GM12873 (cell line): Measurements from ENCODE around the gene SCN1B.

Experiments used
- TF ChIP-seq, protein P1 (sequence below): IDR thresholded peaks from 2 replicates; pipeline ENCODE4 v1.5.1; 2012; ENCODE audit warnings: low read depth, mild to moderate bottlenecking, moderate library complexity, low read length, control low read depth; ENCODE audit not compliant: insufficient read depth; ENCODE audit errors: missing control alignments

The SCN1B gene

DNA sequence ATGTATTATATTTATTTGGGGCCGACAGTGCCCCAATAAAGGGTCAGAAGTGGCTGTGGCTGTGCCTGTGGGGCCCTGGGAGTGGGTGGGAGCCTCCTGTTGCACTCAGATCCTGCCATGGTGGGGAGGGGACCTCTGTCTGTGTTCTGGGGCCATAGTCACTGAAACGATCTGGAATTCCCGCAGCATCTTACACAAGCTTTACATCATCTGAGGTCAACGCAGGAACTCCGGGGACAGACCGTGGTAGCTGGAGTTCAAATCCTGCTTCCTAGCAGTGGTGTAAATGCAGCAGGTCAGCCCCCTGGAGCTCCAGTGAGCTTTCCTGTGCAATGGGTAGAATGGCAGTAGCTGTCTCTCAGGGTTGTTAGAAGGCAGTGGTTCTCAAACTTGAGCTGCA lies 3.9 kb upstream of the SCN1B start:
- TF ChIP-seq, protein P1, sequence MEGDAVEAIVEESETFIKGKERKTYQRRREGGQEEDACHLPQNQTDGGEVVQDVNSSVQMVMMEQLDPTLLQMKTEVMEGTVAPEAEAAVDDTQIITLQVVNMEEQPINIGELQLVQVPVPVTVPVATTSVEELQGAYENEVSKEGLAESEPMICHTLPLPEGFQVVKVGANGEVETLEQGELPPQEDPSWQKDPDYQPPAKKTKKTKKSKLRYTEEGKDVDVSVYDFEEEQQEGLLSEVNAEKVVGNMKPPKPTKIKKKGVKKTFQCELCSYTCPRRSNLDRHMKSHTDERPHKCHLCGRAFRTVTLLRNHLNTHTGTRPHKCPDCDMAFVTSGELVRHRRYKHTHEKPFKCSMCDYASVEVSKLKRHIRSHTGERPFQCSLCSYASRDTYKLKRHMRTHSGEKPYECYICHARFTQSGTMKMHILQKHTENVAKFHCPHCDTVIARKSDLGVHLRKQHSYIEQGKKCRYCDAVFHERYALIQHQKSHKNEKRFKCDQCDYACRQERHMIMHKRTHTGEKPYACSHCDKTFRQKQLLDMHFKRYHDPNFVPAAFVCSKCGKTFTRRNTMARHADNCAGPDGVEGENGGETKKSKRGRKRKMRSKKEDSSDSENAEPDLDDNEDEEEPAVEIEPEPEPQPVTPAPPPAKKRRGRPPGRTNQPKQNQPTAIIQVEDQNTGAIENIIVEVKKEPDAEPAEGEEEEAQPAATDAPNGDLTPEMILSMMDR: no peak

DNA sequence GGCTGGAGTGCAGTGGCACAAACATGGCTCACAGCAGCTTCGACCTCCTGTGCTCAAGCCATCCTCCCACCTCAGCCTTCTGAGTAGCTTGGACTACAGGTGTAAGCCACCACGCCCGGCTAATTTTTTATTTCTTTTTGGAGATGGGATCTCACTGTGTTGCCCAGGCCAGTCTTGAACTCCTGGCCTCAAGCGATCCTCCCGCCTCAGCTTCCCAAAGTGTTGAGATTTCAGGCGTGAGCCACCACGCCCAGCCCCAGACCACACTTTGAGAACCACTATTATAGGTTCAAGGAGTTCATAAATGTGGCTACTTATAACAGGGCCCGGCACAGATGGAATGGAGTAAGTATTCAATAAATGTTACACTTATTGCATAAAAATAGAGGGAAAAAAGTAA lies 3.3 kb upstream of the SCN1B start:
- TF ChIP-seq, protein P1: no peak

DNA sequence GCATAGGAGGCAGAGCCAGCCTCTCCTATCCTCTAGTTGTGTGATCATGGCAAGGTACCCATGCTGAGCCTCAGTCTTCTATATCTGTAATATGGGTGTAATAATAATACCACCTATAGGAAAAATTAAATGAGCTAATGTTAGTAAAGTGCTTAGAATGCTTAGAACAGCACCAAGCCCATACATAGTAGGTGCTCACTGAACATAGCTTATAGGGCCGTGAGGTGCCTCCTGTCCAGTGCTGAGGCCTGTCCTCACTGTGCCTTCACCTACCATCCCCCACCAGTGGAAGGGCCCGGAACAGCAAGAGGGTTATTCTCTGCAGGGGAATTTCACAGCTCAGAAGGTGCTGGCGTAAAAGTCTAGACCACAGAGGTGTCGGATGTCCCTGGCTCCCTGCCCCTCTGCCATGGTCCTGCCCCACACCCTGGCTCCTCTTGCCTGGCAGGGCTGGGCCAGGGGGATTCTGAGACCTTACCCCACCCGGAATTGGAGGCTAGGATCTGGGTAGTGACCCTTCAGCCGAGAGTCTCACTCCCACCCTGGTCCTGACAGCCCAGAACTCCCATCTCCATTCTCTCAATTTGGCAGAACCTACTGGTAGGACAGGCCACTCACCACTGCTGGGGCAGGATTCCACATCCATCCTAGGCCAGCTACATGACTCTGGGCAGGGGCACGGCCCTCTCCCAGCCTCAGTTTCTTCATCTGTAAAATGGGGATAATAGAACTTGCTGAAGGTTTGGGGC lies 2.2 kb upstream of the SCN1B start:
- TF ChIP-seq, protein P1: no peak

DNA sequence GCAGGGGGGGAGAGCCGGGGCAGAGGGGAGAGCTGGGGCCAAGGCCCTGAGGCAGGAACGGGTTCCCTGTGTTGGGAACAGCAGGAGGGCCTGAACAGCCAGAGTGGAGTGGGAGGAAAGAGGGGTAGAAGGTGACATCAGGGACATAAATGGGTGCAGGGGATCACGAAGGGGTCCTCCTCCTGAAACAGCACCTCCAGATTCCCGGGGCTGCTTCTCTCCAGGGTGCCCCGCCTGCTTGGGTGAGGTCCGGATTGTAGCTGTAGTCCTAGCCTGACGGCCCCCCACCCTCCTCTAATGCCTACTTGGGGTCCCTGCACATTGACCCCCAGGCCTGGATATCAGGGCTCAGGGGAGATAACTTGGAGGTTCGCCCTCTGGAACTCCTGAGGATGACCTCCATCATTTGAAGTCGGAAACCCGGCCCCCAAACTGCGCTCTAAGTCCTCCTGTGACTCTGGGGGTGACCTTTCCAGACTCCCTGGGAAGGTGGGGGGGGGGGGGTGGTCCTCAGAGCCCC lies 473 bp upstream of the SCN1B start:
- TF ChIP-seq, protein P1: no peak

DNA sequence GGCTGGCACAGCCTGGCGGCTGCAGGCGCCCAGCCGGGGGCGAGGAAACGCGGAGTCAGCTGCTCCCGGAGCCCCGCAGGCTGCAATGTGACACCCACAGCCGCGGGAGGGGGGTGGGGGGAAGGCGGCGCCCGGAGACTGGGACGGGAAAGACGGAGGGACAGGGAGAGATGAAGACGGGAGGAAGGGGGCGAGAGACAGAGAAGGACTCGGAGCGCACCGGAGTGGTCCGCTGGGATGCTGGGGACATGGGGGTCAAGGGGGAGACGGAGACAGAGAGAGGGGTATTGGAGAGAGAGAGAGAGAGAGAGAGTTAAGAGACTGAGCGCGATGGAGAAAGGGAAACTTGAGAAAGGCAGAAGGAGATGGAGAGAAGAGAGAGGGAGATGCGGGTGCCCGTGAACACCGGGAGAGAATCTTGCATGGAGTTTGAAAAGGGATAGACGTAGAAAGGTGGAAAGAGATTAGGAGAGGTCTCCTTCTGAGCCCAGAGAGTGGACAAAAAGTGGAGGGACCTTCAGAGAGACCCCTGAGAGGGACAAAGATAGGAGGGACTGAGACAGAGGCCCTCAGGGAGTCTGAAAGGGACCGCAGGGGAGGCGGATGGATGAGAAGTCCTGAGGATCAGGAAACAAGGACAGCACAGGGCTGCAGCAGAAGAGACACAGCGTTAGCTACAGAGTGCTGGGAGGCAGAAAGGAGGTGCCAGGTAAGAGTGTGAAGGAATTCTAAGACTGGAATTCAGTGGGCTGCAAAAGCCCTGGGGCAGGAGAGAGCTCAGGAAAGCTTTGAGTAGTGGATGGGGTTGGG lies 1.0 kb downstream of the SCN1B start:
- TF ChIP-seq, protein P1: no peak

DNA sequence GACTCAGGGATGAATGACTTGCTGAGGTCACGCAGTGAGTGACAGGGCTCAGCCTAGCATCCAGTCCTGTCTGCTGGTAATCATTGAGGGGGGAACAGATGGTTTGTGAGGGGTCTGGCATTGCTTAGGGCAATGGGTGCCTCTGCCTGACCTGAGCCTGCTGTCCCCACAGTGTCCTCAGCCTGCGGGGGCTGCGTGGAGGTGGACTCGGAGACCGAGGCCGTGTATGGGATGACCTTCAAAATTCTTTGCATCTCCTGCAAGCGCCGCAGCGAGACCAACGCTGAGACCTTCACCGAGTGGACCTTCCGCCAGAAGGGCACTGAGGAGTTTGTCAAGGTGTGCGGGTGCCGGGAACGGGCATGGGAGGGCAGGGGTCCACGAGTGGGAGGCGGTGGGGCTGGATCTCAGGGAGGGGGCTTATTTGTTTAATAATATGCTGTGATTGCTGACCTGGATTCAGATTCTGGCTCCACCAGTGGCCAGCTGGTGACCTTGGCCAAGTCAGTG lies 2.1 kb downstream of the SCN1B start:
- TF ChIP-seq, protein P1: no peak
